A673 (cell line): ENCODE results near the gene DMBX1. TPM values are rescaled to one million over a fixed set of nuclear protein-coding genes. Genes with fewer than 3 reads are reported as not detected.
A peak's percentile ranks its signal among the peaks of the same experiment; 100 is the strongest.

Experiments used
- BruUV-seq: library from RNA; stranded (reverse); fragments of 400-500 nt; replicated peaks from 2 replicates; lab custom pipeline; 2021; lab: Mats Ljungman, UMichigan
- CTCF ChIA-PET: fragments of 300-600 bp; sonication (Branson Sonifier 250); formaldehyde crosslinking; loops from one replicate; lab custom pipeline; 2022; ENCODE audit warnings: antibody characterized with exemption; lab: Charles Lee
- POLR2A ChIA-PET: fragments of 300-600 bp; sonication (Branson Sonifier 250); formaldehyde crosslinking; loops from one replicate; lab custom pipeline; 2022; ENCODE audit warnings: antibody characterized with exemption; ENCODE audit not compliant: low non-redundant PET; lab: Charles Lee
- DNase-seq: peaks from one replicate; pipeline ENCODE4 v3.0.0-alpha.2; 2015; ENCODE audit warnings: low spot score
- H3K27ac ChIP-seq: fragments of 200-600 bp; sonication (generic); 2 replicates; pipeline ENCODE4 v1.5.1; 2016; ENCODE audit warnings: mixed run types, low read depth, mild to moderate bottlenecking, mixed read lengths, antibody characterized with exemption, low read length; ENCODE audit not compliant: poor library complexity, severe bottlenecking
- H3K27me3 ChIP-seq: fragments of 200-600 bp; sonication (generic); replicated peaks from 2 replicates; pipeline ENCODE4 v1.6.1; 2017; ENCODE audit warnings: mixed run types, low read depth, mild to moderate bottlenecking, mixed read lengths, antibody characterized with exemption, low read length; ENCODE audit not compliant: insufficient read depth, poor library complexity
- H3K36me3 ChIP-seq: fragments of 200-600 bp; sonication (generic); 2 replicates; pipeline ENCODE4 v1.6.1; 2016; ENCODE audit warnings: mixed run types, mild to moderate bottlenecking, mixed read lengths, antibody characterized with exemption, low read length; ENCODE audit not compliant: insufficient read depth, poor library complexity, severe bottlenecking
- H3K4me1 ChIP-seq: fragments of 200-600 bp; sonication (generic); 2 replicates; pipeline ENCODE4 v1.6.1; 2017; ENCODE audit warnings: mixed run types, mild to moderate bottlenecking, mixed read lengths, antibody characterized with exemption, low read length; ENCODE audit not compliant: insufficient read depth, poor library complexity, severe bottlenecking
- H3K4me3 ChIP-seq: fragments of 200-600 bp; sonication (generic); 2 replicates; pipeline ENCODE4 v1.5.1; 2016; ENCODE audit warnings: low read depth, mixed run types, mild to moderate bottlenecking, mixed read lengths, low read length; ENCODE audit not compliant: poor library complexity, severe bottlenecking
- H3K9me3 ChIP-seq: fragments of 200-600 bp; sonication (generic); 2 replicates; pipeline ENCODE4 v1.6.1; 2016; ENCODE audit warnings: mixed run types, low read depth, mild to moderate bottlenecking, mixed read lengths, antibody characterized with exemption, low read length; ENCODE audit not compliant: poor library complexity, severe bottlenecking
- EZH2 ChIP-seq: fragments of 200-600 bp; sonication (generic); IDR thresholded peaks from 2 replicates; pipeline ENCODE4 v1.6.1; 2017; ENCODE audit warnings: borderline replicate concordance, low read depth, mild to moderate bottlenecking, mixed read lengths, antibody characterized with exemption, low read length; ENCODE audit not compliant: poor library complexity, severe bottlenecking
- intact Hi-C: fragments of 100-400 bp; cut with micrococcal nuclease; formaldehyde crosslinking; loops from one replicate; pipeline ENCODE4 v1.10.0; 2022; ENCODE audit not compliant: unreplicated experiment
- total RNA-seq: library from RNA; stranded (reverse); gene quantifications from 2 replicates; pipeline ENCODE4 v1.2.3, GENCODE V29; 2021
- TF ChIP-seq, protein P1 (sequence below): fragments of 300-800, 200-600 bp; sonication (generic); conservative IDR thresholded peaks from 2 replicates; pipeline ENCODE4 v1.5.1; 2017; ENCODE audit warnings: low read depth, mild to moderate bottlenecking, antibody characterized with exemption, low read length, moderate library complexity, mixed read lengths

DMBX1 gene
- total RNA-seq, 1 experiment from 2014 or later = 0.69 TPM

DNA sequence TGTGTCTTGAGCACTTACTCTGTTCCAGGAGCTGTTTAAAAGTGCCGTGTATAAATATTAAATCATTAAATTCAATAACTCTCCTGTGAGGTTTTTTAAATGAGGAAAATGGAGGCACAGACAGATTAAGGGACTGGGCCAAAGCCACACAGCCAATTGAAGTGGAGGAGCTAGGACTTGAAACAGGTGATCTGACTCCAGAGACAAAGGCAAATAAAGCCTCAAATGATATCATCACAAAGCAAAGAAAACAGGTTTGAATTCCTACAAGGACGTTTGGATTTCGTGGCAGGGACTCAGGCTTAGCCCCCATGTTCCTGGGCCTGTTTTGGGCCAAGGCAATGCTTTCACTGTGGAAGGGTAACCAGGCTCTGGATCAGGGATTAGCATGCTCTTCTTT is 45.2 kb upstream of the DMBX1 start:
- intact Hi-C loops = no loop called here
- TF ChIP-seq, protein P1, sequence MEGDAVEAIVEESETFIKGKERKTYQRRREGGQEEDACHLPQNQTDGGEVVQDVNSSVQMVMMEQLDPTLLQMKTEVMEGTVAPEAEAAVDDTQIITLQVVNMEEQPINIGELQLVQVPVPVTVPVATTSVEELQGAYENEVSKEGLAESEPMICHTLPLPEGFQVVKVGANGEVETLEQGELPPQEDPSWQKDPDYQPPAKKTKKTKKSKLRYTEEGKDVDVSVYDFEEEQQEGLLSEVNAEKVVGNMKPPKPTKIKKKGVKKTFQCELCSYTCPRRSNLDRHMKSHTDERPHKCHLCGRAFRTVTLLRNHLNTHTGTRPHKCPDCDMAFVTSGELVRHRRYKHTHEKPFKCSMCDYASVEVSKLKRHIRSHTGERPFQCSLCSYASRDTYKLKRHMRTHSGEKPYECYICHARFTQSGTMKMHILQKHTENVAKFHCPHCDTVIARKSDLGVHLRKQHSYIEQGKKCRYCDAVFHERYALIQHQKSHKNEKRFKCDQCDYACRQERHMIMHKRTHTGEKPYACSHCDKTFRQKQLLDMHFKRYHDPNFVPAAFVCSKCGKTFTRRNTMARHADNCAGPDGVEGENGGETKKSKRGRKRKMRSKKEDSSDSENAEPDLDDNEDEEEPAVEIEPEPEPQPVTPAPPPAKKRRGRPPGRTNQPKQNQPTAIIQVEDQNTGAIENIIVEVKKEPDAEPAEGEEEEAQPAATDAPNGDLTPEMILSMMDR = no peak
- TF ChIP-seq EZH2 = no peak
- POLR2A ChIA-PET = no interaction called here

DNA sequence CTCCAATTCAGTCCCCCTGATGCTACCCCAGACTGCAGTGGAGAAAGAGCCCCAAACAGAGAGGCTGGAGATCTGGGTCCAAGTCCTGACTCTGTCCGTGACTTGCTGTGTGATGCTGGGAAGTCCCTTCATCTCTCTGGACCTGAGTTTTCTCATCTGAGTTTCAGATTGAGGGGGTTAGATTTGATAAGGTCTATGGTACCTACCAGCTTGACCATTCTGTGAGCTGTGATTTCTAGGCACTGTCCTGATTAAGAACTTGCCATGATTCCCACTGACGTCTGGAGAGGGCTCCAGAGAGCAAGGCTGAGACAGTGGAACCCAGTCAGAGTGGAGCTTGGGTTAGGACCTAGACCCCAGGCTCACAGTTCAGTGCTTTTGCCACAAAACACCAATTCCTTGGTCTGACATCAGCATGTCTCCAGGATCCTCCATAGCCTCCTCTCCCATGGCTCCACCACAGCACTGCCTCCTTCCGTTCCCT is 43.8 kb upstream of the DMBX1 start:
- BruUV-seq = no TSS peak

More for the DNA sequence above, 45.2 kb upstream of the DMBX1 start:
- Histone ChIP-seq H3K4me3 (no peak overlapping the region), H3K27ac (no peak overlapping the region), H3K27me3 (peaks cover 26% of the 10 kb centered on the region), H3K9me3 (no peaks in the 10 kb centered on the region), H3K36me3 (no peaks in the 10 kb centered on the region), H3K4me1 (no peaks in the 10 kb centered on the region)
- BruUV-seq = no TSS peak
- CTCF ChIA-PET = interaction anchor here (5.1 kb wide), 1 partner anchor 82 kb away, joined by 38 read pairs; no protein-coding TSS in a partner anchor
- no peak for DNase-seq

DNA sequence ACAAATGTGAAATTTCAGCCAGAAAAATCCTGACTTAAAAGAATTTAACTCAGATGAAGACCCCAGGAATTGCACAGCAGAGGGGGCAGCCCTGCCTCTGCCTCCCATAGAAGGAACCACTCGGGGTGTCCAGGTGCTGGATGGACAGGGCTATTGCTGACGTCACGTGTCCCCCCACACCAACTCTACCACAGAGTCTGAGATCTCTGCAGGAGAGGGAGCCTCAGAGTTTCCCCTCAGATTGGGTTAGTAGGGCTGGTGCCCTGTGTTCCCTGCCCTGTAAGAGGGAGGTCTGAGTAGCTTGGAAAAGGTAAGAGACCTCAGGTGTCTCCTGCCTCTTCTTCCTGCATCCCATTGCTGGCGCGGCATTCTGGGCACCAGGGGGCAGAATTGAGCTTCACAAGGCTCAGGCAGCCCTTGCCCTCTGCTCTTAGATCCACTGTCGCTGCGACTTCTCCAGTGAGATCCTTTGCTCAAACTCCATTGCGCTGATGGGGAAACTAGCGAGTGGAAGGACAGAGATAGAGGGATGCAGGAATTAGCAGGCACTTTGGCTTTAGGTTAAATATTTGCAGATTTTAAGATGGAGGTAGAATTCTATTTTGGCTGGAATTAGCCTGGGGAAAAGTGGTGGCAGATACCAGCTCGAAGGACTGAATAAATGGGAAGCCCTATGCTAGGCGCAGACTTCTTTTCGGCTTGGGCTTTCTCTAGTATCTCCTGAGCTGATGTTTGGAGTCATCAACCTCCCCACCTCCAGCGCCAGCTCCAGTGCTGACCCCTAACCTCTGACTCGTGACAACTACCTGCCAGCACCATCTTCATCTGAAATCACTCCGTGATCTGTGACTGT is 42.8 kb upstream of the DMBX1 start:
- ChIA-PET CTCF (interaction anchor here (0.5 to 5.1 kb wide), 10 partner anchors 14 to 278 kb away, joined by 3 to 38 read pairs (median 4); no protein-coding TSS in a partner anchor), POLR2A (no interaction called here)
- Histone ChIP-seq H3K4me3 (no peak overlapping the region), H3K27me3 (peaks cover 42% of the 10 kb centered on the region), H3K36me3 (no peaks in the 10 kb centered on the region), H3K9me3 (no peaks in the 10 kb centered on the region), H3K27ac (no peak overlapping the region), H3K4me1 (no peaks in the 10 kb centered on the region)
- intact Hi-C loops = loop anchor here (1.0 to 5.0 kb wide), 3 partner anchors 81 to 278 kb away; no protein-coding TSS in a partner anchor
- DNase-seq = peak; percentile 85
- BruUV-seq = no TSS peak
- TF ChIP-seq, protein P1 = peak; percentile 98
- TF ChIP-seq EZH2 = no peak

More for the DNA sequence above, 43.8 kb upstream of the DMBX1 start:
- intact Hi-C loops = loop anchor here (2.0 to 5.0 kb wide), 2 partner anchors 101 to 279 kb away; no protein-coding TSS in a partner anchor
- CTCF ChIA-PET = interaction anchor here (1.1 to 5.1 kb wide), 6 partner anchors 13 to 102 kb away, joined by 4 to 38 read pairs (median 7); no protein-coding TSS in a partner anchor
- Histone ChIP-seq H3K4me3 (no peak overlapping the region), H3K27ac (no peak overlapping the region), H3K4me1 (no peaks in the 10 kb centered on the region), H3K36me3 (no peaks in the 10 kb centered on the region), H3K27me3 (peaks cover 36% of the 10 kb centered on the region), H3K9me3 (no peaks in the 10 kb centered on the region)
- DNase-seq = no peak
- TF ChIP-seq, protein P1 = peak; percentile 47
- no peak for TF ChIP-seq EZH2
- POLR2A ChIA-PET = no interaction called here
